Activated T-cell treated with anti-CD3 and anti-CD28 coated beads for 48 hours (primary cell): ENCODE measurements around the gene DENND6A.
A peak's percentile ranks its signal among the peaks of the same experiment; 100 is the strongest.
"Not testable (repeated sequence)": the region's sequence is repeated elsewhere in the genome, so short reads cannot be mapped to it uniquely, and the experiment has no call there.

Source experiments
- DNase-seq: peaks from one replicate; pipeline ENCODE4 v3.0.0-alpha.2; 2020; ENCODE audit warnings: low read depth

DENND6A gene

GRCh38 chr3:57637391-57637790 is 55.5 kb downstream of the DENND6A start:
- DNase-seq, result no peak

GRCh38 chr3:57634259-57634658 is 58.6 kb downstream of the DENND6A start:
- not testable (repeated sequence) for DNase-seq

GRCh38 chr3:57627976-57628375 is 64.9 kb downstream of the DENND6A start:
- no peak for DNase-seq

GRCh38 chr3:57624801-57625200 is 68.1 kb downstream of the DENND6A start:
- no peak for DNase-seq

GRCh38 chr3:57622362-57622761 is 70.5 kb downstream of the DENND6A start:
- no peak for DNase-seq

- no peak for DNase-seq
Measured at GRCh38 chr3:57617739-57618138, 75.1 kb downstream of the DENND6A start.

- DNase-seq, result no peak
Measured at GRCh38 chr3:57616233-57616632, 76.6 kb downstream of the DENND6A start.

GRCh38 chr3:57611870-57612269 is 81.0 kb downstream of the DENND6A start:
- not testable (repeated sequence) for DNase-seq

GRCh38 chr3:57605683-57606082 is 87.2 kb downstream of the DENND6A start:
- DNase-seq, result no peak

- no peak for DNase-seq
Measured at GRCh38 chr3:57604971-57605370, 87.9 kb downstream of the DENND6A start.

GRCh38 chr3:57600195-57600594 is 92.7 kb downstream of the DENND6A start:
- no peak for DNase-seq

GRCh38 chr3:57598765-57599360 is 94.0 kb downstream of the DENND6A start:
- DNase-seq, result no peak

GRCh38 chr3:57597127-57597923 is 95.6 kb downstream of the DENND6A start, which contains the start of gene ARF4:
TSS of gene ARF4 (minus strand) at chr3:57597344. CDS start at chr3:57597140, 204 bp downstream.
- peak; percentile 100 for DNase-seq

GRCh38 chr3:57596495-57597126 is 96.3 kb downstream of the DENND6A start:
- DNase-seq, result peak; percentile 49

GRCh38 chr3:57594576-57594975 is 98.3 kb downstream of the DENND6A start:
- no peak for DNase-seq

GRCh38 chr3:57594144-57594543 is 98.7 kb downstream of the DENND6A start:
- no peak for DNase-seq

GRCh38 chr3:57592306-57592705 is 100.6 kb downstream of the DENND6A start:
- DNase-seq, result no peak

- no peak for DNase-seq
Measured at GRCh38 chr3:57587905-57588304, 105.0 kb downstream of the DENND6A start.

- no peak for DNase-seq
Measured at GRCh38 chr3:57586778-57587177, 106.1 kb downstream of the DENND6A start.

- no peak for DNase-seq
Measured at GRCh38 chr3:57583544-57583943, 109.3 kb downstream of the DENND6A start.

GRCh38 chr3:57582474-57583168 is 110.3 kb downstream of the DENND6A start:
- no peak for DNase-seq

- DNase-seq, result no peak
Measured at GRCh38 chr3:57577801-57578200, 115.1 kb downstream of the DENND6A start.
